ENCODE results near the gene CLHC1. TPM values are rescaled to one million over a fixed set of nuclear protein-coding genes. Genes with fewer than 3 reads are reported as not detected.
"Not testable (repeated sequence)": the region's sequence is repeated elsewhere in the genome, so short reads cannot be mapped to it uniquely, and the experiment has no call there.

CLHC1 gene
- total and polyA plus RNA-seq, 2 donors (not counting 3 experiments of a cell fraction or from before 2014, with no cell fraction given): 2.4 to 12.3 TPM

GRCh38 chr2:55133467-55134315 is 98.4 kb downstream of the CLHC1 start:
- Histone ChIP-seq H2AFZ (ENCODE audit: low read depth, low read length) (peak overlapping the region; percentile 41), H3K79me2 (ENCODE audit: control insufficient read depth, insufficient read depth, low read length) (no peaks in the 10 kb centered on the region), H3K27me3 (ENCODE audit: control insufficient read depth in 2 of 2, insufficient read depth in 2 of 2, low read length in 2 of 2) (no peaks in the 10 kb centered on the region), H3K9ac (replicated peaks; ENCODE audit: extremely low read depth, insufficient read depth, low read length) (no peak overlapping the region), H4K20me1 (replicated peaks; ENCODE audit: control insufficient read depth, extremely low read depth, insufficient read depth, low read length) (no peaks in the 10 kb centered on the region), H3K4me2 (ENCODE audit: insufficient read depth, low read length) (no peak overlapping the region), H3K36me3 (ENCODE audit: control insufficient read depth in 2 of 2, extremely low read depth in 1 of 2, insufficient read depth in 2 of 2, low read length in 2 of 2) (no peaks in the 10 kb centered on the region), H3K9me1 (replicated peaks; ENCODE audit: control insufficient read depth, extremely low read depth, insufficient read depth, low read length) (no peaks in the 10 kb centered on the region), H3K4me3 (replicated peaks in 1 of 3; ENCODE audit: insufficient read depth in 1 of 3, low read depth in 1 of 3, low read length in 3 of 3) (no peak overlapping the region), H3K27ac (ENCODE audit: insufficient read depth, low read depth, low read length) (no peak overlapping the region), H3K4me1 (ENCODE audit: control insufficient read depth, extremely low read depth, insufficient read depth, low read length) (peaks cover 11% of the 10 kb centered on the region), H3K9me3 (replicated peaks; ENCODE audit: control insufficient read depth, insufficient read depth, low read length) (no peaks in the 10 kb centered on the region)
- TSS peak; percentile 98 for BruUV-seq (replicated peaks)
- DNase-seq (ENCODE audit: low read depth, low spot score) (peak; percentile 61), FAIRE-seq (no peak)
- CTCF ChIA-PET: interaction anchor here (1.0 to 1.7 kb wide), 8 partner anchors 13 to 83 kb away, joined by 3 to 5 read pairs (median 4); partner anchors contain the start of gene RTN4
- POLR2A ChIA-PET: interaction anchor here (0.5 kb wide), 1 partner anchor 87 kb away, joined by 4 read pairs; no protein-coding TSS in a partner anchor
- intact Hi-C loops (cut with micrococcal nuclease): no loop called here
- no peak for TF ChIP-seq MYC (IDR thresholded peaks at IDR 0.05; ENCODE audit: low read depth, low read length)
- no peak for TF ChIP-seq EZH2 (IDR thresholded peaks at IDR 0.05; ENCODE audit: borderline replicate concordance, low read depth, low read length, severe bottlenecking)
- dilution Hi-C loops (cut with MboI; ENCODE audit: extremely low pct_ligation_motif_present, low sequenced_read_pairs): no loop called here

- FAIRE-seq: no peak
- no peak overlapping the region for H3K27ac ChIP-seq (ENCODE audit: insufficient read depth, low read depth, low read length)
- no TSS peak for BruUV-seq (replicated peaks)
- no peaks in the 10 kb centered on the region for H4K20me1 ChIP-seq (replicated peaks; ENCODE audit: control insufficient read depth, extremely low read depth, insufficient read depth, low read length)
- no peaks in the 10 kb centered on the region for H3K79me2 ChIP-seq (ENCODE audit: control insufficient read depth, insufficient read depth, low read length)
- H3K4me2 ChIP-seq (ENCODE audit: insufficient read depth, low read length): no peak overlapping the region
- H3K9me1 ChIP-seq (replicated peaks; ENCODE audit: control insufficient read depth, extremely low read depth, insufficient read depth, low read length): no peaks in the 10 kb centered on the region
- H3K4me3 ChIP-seq (replicated peaks in 1 of 3; ENCODE audit: insufficient read depth in 1 of 3, low read depth in 1 of 3, low read length in 3 of 3): no peak overlapping the region
- no peak for DNase-seq (ENCODE audit: low read depth, low spot score)
- H2AFZ ChIP-seq (ENCODE audit: low read depth, low read length): no peak overlapping the region
- CTCF ChIA-PET: interaction anchor here (0.9 to 1.2 kb wide), 3 partner anchors 10 to 231 kb away, joined by 3 read pairs; no protein-coding TSS in a partner anchor
- H3K9me3 ChIP-seq (replicated peaks; ENCODE audit: control insufficient read depth, insufficient read depth, low read length): no peaks in the 10 kb centered on the region
- TF ChIP-seq FOS (IDR thresholded peaks at IDR 0.05; ENCODE audit: borderline replicate concordance, insufficient read depth, low read length): no peak
- TF ChIP-seq JUN (IDR thresholded peaks at IDR 0.05; ENCODE audit: borderline replicate concordance, insufficient read depth, insufficient read length, low read depth): no peak
- TF ChIP-seq POLR2A (IDR thresholded peaks at IDR 0.05; ENCODE audit: low read depth, low read length): no peak
- TF ChIP-seq MYC (IDR thresholded peaks at IDR 0.05; ENCODE audit: low read depth, low read length): no peak
- TF ChIP-seq GATA2 (IDR thresholded peaks at IDR 0.05; ENCODE audit: insufficient read depth, insufficient read length, low read depth, low read length): no peak
- no peak for TF ChIP-seq EZH2 (IDR thresholded peaks at IDR 0.05; ENCODE audit: borderline replicate concordance, low read depth, low read length, severe bottlenecking)
- no peak for TF ChIP-seq CTCF (IDR thresholded peaks at IDR 0.05; ENCODE audit: extremely low read depth in 1 of 2, insufficient read depth in 1 of 2, low read depth in 1 of 2, low read length in 2 of 2)
- intact Hi-C loops (cut with micrococcal nuclease) (no loop called here), dilution Hi-C loops (cut with MboI; ENCODE audit: extremely low pct_ligation_motif_present, low sequenced_read_pairs) (no loop called here)
- peaks cover 11% of the 10 kb centered on the region for H3K4me1 ChIP-seq (ENCODE audit: control insufficient read depth, extremely low read depth, insufficient read depth, low read length)
- no peak overlapping the region for H3K9ac ChIP-seq (replicated peaks; ENCODE audit: extremely low read depth, insufficient read depth, low read length)
- POLR2A ChIA-PET: no interaction called here
- H3K27me3 ChIP-seq (ENCODE audit: control insufficient read depth in 2 of 2, insufficient read depth in 2 of 2, low read length in 2 of 2): no peaks in the 10 kb centered on the region
- no peaks in the 10 kb centered on the region for H3K36me3 ChIP-seq (ENCODE audit: control insufficient read depth in 2 of 2, extremely low read depth in 1 of 2, insufficient read depth in 2 of 2, low read length in 2 of 2)
Measured at GRCh38 chr2:55130849-55131248, 101.2 kb downstream of the CLHC1 start.

GRCh38 chr2:55126643-55127042 is 105.5 kb downstream of the CLHC1 start:
- DNase-seq (ENCODE audit: low read depth, low spot score); intact Hi-C loops (cut with micrococcal nuclease); CTCF ChIA-PET; dilution Hi-C loops (cut with MboI; ENCODE audit: extremely low pct_ligation_motif_present, low sequenced_read_pairs); H4K20me1 ChIP-seq (replicated peaks; ENCODE audit: control insufficient read depth, extremely low read depth, insufficient read depth, low read length); H3K4me1 ChIP-seq (ENCODE audit: control insufficient read depth, extremely low read depth, insufficient read depth, low read length); H3K9ac ChIP-seq (replicated peaks; ENCODE audit: extremely low read depth, insufficient read depth, low read length); H3K4me2 ChIP-seq (ENCODE audit: insufficient read depth, low read length); BruUV-seq (replicated peaks); H3K36me3 ChIP-seq (ENCODE audit: control insufficient read depth in 2 of 2, extremely low read depth in 1 of 2, insufficient read depth in 2 of 2, low read length in 2 of 2); FAIRE-seq; POLR2A ChIA-PET; H3K27me3 ChIP-seq (ENCODE audit: control insufficient read depth in 2 of 2, insufficient read depth in 2 of 2, low read length in 2 of 2); H3K27ac ChIP-seq (ENCODE audit: insufficient read depth, low read depth, low read length); H3K9me1 ChIP-seq (replicated peaks; ENCODE audit: control insufficient read depth, extremely low read depth, insufficient read depth, low read length); H3K9me3 ChIP-seq (replicated peaks; ENCODE audit: control insufficient read depth, insufficient read depth, low read length); H2AFZ ChIP-seq (ENCODE audit: low read depth, low read length); H3K79me2 ChIP-seq (ENCODE audit: control insufficient read depth, insufficient read depth, low read length); H3K4me3 ChIP-seq (replicated peaks in 1 of 3; ENCODE audit: insufficient read depth in 1 of 3, low read depth in 1 of 3, low read length in 3 of 3): not testable (repeated sequence)

Measured in endothelial cell of umbilical vein (primary cell).